ENCODE data around the gene GPHA2. TPM values are rescaled to one million over a fixed set of nuclear protein-coding genes. Genes with fewer than 3 reads are reported as not detected.
A peak's percentile ranks its signal among the peaks of the same experiment; 100 is the strongest.

Gene GPHA2
- total and polyA plus RNA-seq, 2 of the 13 experiments (the other 11 are each of a cell fraction or from before 2014, with no cell fraction given), result 13.0 to 19.1 TPM

DNA sequence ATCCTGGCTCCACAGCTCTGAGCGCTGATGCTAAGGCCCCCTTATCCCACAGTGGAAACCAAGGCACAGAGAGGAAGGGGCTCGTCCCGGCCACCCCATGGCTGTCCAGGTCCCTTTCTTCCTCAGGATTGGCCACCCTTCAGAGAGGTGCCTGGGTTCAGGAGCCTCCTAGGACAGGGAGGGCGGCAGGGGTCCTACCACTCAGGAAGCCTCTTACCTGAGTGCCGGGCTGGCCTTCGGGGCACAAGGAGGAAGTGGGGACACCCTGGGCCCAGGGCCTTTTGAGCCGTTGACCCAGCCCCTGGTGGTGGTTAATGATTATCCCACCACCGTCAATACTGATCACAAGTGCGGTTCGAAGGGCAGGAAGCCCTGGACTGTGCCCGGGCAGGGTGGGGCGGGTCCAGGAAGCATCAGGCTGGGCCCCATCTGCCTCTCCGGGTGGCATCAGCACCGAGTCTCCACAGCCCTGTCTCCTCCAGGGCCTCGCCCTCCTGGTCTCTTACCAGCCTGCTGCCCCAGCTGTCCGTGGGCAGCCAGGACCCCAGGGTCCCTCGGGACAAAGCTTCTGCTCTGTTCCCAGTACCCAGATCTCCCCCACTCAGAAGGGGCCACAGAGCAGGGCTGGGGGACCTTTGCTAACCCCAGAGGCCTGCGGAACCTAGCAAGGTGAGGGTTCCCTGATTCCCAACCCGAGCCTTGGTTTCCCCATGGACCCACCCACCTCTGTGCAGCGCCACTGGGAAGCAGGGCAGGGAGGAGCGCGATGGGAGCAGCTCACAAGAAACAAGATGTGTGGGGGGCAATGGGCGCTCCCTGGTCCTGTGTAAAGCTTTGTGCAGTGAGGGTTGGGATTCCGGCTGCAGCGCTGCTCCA lies 42.3 kb downstream of the GPHA2 start (continued):
- TF ChIP-seq ZNF30 (CRISPR knock-in tag; IDR thresholded peaks at IDR 0.05) (peak; percentile 68; the same call in 1 of the 2 replicates), ZNF709 (CRISPR knock-in tag; IDR thresholded peaks at IDR 0.05) (peak; percentile 87; the same call in 1 of the 2 replicates), HNF1A (IDR thresholded peaks at IDR 0.05; ENCODE audit: low read depth) (peak; percentile 99), HNF1A (CRISPR knock-in tag; IDR thresholded peaks at IDR 0.05; ENCODE audit: borderline replicate concordance) (peak; percentile 100), HMG20A (CRISPR knock-in tag; IDR thresholded peaks at IDR 0.05; ENCODE audit: borderline replicate concordance) (no peak; the same call in 1 of the 2 replicates), CHD4 (IDR thresholded peaks at IDR 0.05; ENCODE audit: borderline replicate concordance, low read length) (no peak), ELF1 (CRISPR knock-in tag; IDR thresholded peaks at IDR 0.05) (peak; percentile 91), SOX13 (IDR thresholded peaks at IDR 0.05) (peak; percentile 42; the same call in 1 of the 2 replicates), SOX13 (CRISPR knock-in tag; conservative IDR thresholded peaks at IDR 0.05 in 1 of 2, IDR thresholded peaks at IDR 0.05 in 1 of 2) (peak in 1 of 2 experiments; percentile 63; a peak in 2 of 4 replicates), ZNF598 (CRISPR knock-in tag; IDR thresholded peaks at IDR 0.05; ENCODE audit: borderline replicate concordance) (no peak), ZNF121 (CRISPR knock-in tag; IDR thresholded peaks at IDR 0.05) (no peak; the same call in 1 of the 2 replicates), NCOA1 (CRISPR knock-in tag; IDR thresholded peaks at IDR 0.05) (peak; percentile 85; the same call in 1 of the 2 replicates), IKZF1 (IDR thresholded peaks at IDR 0.05) (no peak), SPEN (CRISPR knock-in tag; IDR thresholded peaks at IDR 0.05; ENCODE audit: low read depth) (0 out of 2 replicates have a peak, but pooled peaks have one; percentile 58), ZNF747 (CRISPR knock-in tag; IDR thresholded peaks at IDR 0.05; ENCODE audit: borderline replicate concordance) (peak; percentile 64), ESRRA (CRISPR knock-in tag; IDR thresholded peaks at IDR 0.05; ENCODE audit: low read depth) (peak; percentile 68; the same call in 1 of the 2 replicates), ZMYM3 (CRISPR knock-in tag; IDR thresholded peaks at IDR 0.05) (peak; percentile 75; the same call in 1 of the 2 replicates), ZMYM2 (CRISPR knock-in tag; IDR thresholded peaks at IDR 0.05) (no peak), ERF (CRISPR knock-in tag; IDR thresholded peaks at IDR 0.05) (peak; percentile 67), ZNF790 (CRISPR knock-in tag; IDR thresholded peaks at IDR 0.05; ENCODE audit: borderline replicate concordance) (peak; percentile 57)
- TF ChIP-seq, protein P1, sequence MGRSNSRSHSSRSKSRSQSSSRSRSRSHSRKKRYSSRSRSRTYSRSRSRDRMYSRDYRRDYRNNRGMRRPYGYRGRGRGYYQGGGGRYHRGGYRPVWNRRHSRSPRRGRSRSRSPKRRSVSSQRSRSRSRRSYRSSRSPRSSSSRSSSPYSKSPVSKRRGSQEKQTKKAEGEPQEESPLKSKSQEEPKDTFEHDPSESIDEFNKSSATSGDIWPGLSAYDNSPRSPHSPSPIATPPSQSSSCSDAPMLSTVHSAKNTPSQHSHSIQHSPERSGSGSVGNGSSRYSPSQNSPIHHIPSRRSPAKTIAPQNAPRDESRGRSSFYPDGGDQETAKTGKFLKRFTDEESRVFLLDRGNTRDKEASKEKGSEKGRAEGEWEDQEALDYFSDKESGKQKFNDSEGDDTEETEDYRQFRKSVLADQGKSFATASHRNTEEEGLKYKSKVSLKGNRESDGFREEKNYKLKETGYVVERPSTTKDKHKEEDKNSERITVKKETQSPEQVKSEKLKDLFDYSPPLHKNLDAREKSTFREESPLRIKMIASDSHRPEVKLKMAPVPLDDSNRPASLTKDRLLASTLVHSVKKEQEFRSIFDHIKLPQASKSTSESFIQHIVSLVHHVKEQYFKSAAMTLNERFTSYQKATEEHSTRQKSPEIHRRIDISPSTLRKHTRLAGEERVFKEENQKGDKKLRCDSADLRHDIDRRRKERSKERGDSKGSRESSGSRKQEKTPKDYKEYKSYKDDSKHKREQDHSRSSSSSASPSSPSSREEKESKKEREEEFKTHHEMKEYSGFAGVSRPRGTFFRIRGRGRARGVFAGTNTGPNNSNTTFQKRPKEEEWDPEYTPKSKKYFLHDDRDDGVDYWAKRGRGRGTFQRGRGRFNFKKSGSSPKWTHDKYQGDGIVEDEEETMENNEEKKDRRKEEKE (IDR thresholded peaks at IDR 0.05), result no peak

Data from HepG2 (cell line).